ENCODE results near the gene SLC35F6. TPM values are rescaled to one million over a fixed set of nuclear protein-coding genes. Genes with fewer than 3 reads are reported as not detected.
"Not testable (repeated sequence)": the region's sequence is repeated elsewhere in the genome, so short reads cannot be mapped to it uniquely, and the experiment has no call there.

SLC35F6 gene
- total RNA-seq, 1 experiment from 2014 or later, result 37.8 TPM

GRCh38 chr2:26758790-26759321, 5.2 kb upstream of the SLC35F6 start:
- DNase-seq, result no peak
- Histone ChIP-seq H3K27ac (peak overlapping the region; percentile 82), H3K36me3 (no peaks in the 10 kb centered on the region), H3K9me3 (replicated peaks) (no peaks in the 10 kb centered on the region), H3K4me3 (no peak overlapping the region), H3K27me3 (no peaks in the 10 kb centered on the region), H3K4me1 (peaks cover 20% of the 10 kb centered on the region)

GRCh38 chr2:26759845-26760244, 4.2 kb upstream of the SLC35F6 start:
- no peaks in the 10 kb centered on the region for H3K9me3 ChIP-seq (replicated peaks)
- no peak overlapping the region for H3K27ac ChIP-seq
- H3K27me3 ChIP-seq, result no peaks in the 10 kb centered on the region
- DNase-seq, result no peak
- H3K4me1 ChIP-seq, result peaks cover 20% of the 10 kb centered on the region
- H3K4me3 ChIP-seq, result no peak overlapping the region
- H3K36me3 ChIP-seq, result no peaks in the 10 kb centered on the region

GRCh38 chr2:26760991-26761390, 3.1 kb upstream of the SLC35F6 start:
- DNase-seq, result not testable (repeated sequence)

GRCh38 chr2:26763019-26763418, 1.1 kb upstream of the SLC35F6 start:
- Histone ChIP-seq H3K27me3 (no peaks in the 10 kb centered on the region), H3K36me3 (no peaks in the 10 kb centered on the region), H3K4me3 (no peak overlapping the region), H3K9me3 (replicated peaks) (no peaks in the 10 kb centered on the region), H3K27ac (no peak overlapping the region), H3K4me1 (peaks cover 18% of the 10 kb centered on the region)
- no peak for DNase-seq

More at GRCh38 chr2:26760991-26761390, 3.1 kb upstream of the SLC35F6 start:
- H3K27me3 ChIP-seq; H3K4me3 ChIP-seq; H3K36me3 ChIP-seq; H3K27ac ChIP-seq; H3K9me3 ChIP-seq (replicated peaks): not testable (repeated sequence)
- H3K4me1 ChIP-seq, result peaks cover 28% of the 10 kb centered on the region

- DNase-seq, result peak in 1 of 2 experiments; percentile 19
- H3K27ac ChIP-seq, result peak overlapping the region; percentile 66
- no peaks in the 10 kb centered on the region for H3K9me3 ChIP-seq (replicated peaks)
- H3K4me3 ChIP-seq, result peak overlapping the region; percentile 85
- H3K36me3 ChIP-seq, result peaks cover 1% of the 10 kb centered on the region
- no peaks in the 10 kb centered on the region for H3K27me3 ChIP-seq
- peaks cover 8% of the 10 kb centered on the region for H3K4me1 ChIP-seq
Measured at GRCh38 chr2:26764906-26765305, 822 bp downstream of the SLC35F6 start.

GRCh38 chr2:26765475-26766200, 1.6 kb downstream of the SLC35F6 start:
- Histone ChIP-seq H3K27me3 (no peaks in the 10 kb centered on the region), H3K36me3 (peaks cover 2% of the 10 kb centered on the region), H3K27ac (no peak overlapping the region), H3K9me3 (replicated peaks) (no peaks in the 10 kb centered on the region), H3K4me3 (peak overlapping the region; percentile 85), H3K4me1 (peaks cover 8% of the 10 kb centered on the region)
- no peak for DNase-seq

GRCh38 chr2:26767129-26767528, 3.0 kb downstream of the SLC35F6 start:
- DNase-seq, result no peak
- H3K36me3 ChIP-seq, result peaks cover 2% of the 10 kb centered on the region

GRCh38 chr2:26767894-26768487, 3.9 kb downstream of the SLC35F6 start:
- H3K9me3 ChIP-seq (replicated peaks), result no peaks in the 10 kb centered on the region
- no peak overlapping the region for H3K27ac ChIP-seq
- no peak for DNase-seq
- peaks cover 2% of the 10 kb centered on the region for H3K36me3 ChIP-seq
- H3K4me1 ChIP-seq, result peaks cover 26% of the 10 kb centered on the region
- no peaks in the 10 kb centered on the region for H3K27me3 ChIP-seq
- H3K4me3 ChIP-seq, result no peak overlapping the region

More at GRCh38 chr2:26767129-26767528, 3.0 kb downstream of the SLC35F6 start:
- Histone ChIP-seq H3K9me3 (replicated peaks) (no peaks in the 10 kb centered on the region), H3K4me3 (no peak overlapping the region), H3K27ac (no peak overlapping the region), H3K27me3 (no peaks in the 10 kb centered on the region), H3K4me1 (peaks cover 17% of the 10 kb centered on the region)

GRCh38 chr2:26768759-26769088, 4.6 kb downstream of the SLC35F6 start:
- Histone ChIP-seq H3K4me1 (peaks cover 28% of the 10 kb centered on the region), H3K9me3 (replicated peaks) (no peaks in the 10 kb centered on the region)

GRCh38 chr2:26769089-26769761, 5.1 kb downstream of the SLC35F6 start:
- no peak for DNase-seq
- Histone ChIP-seq H3K27ac (no peak overlapping the region), H3K4me3 (no peak overlapping the region), H3K4me1 (peaks cover 28% of the 10 kb centered on the region), H3K9me3 (replicated peaks) (no peaks in the 10 kb centered on the region), H3K36me3 (peaks cover 2% of the 10 kb centered on the region), H3K27me3 (no peaks in the 10 kb centered on the region)

More at GRCh38 chr2:26768759-26769088, 4.6 kb downstream of the SLC35F6 start:
- no peak for DNase-seq
- no peak overlapping the region for H3K27ac ChIP-seq
- peaks cover 2% of the 10 kb centered on the region for H3K36me3 ChIP-seq
- no peaks in the 10 kb centered on the region for H3K27me3 ChIP-seq
- H3K4me3 ChIP-seq, result no peak overlapping the region

- Histone ChIP-seq H3K36me3 (peaks cover 10% of the 10 kb centered on the region), H3K4me3 (no peak overlapping the region), H3K4me1 (peaks cover 19% of the 10 kb centered on the region), H3K27ac (no peak overlapping the region), H3K27me3 (no peaks in the 10 kb centered on the region), H3K9me3 (replicated peaks) (no peaks in the 10 kb centered on the region)
- peak; percentile 30 to 40 for DNase-seq
Measured at GRCh38 chr2:26770986-26771586, 7.0 kb downstream of the SLC35F6 start.

GRCh38 chr2:26772064-26773001, 8.2 kb downstream of the SLC35F6 start:
- peak; percentile 66 to 68 for DNase-seq
- Histone ChIP-seq H3K27me3 (no peaks in the 10 kb centered on the region), H3K36me3 (peaks cover 20% of the 10 kb centered on the region), H3K27ac (peak overlapping the region; percentile 60), H3K4me1 (peaks cover 19% of the 10 kb centered on the region), H3K4me3 (no peak overlapping the region), H3K9me3 (replicated peaks) (no peaks in the 10 kb centered on the region)

GRCh38 chr2:26776195-26776800, 12.2 kb downstream of the SLC35F6 start:
- no peak overlapping the region for H3K4me3 ChIP-seq

More at GRCh38 chr2:26776195-26776800, 12.2 kb downstream of the SLC35F6 start:
- no peaks in the 10 kb centered on the region for H3K9me3 ChIP-seq (replicated peaks)
- DNase-seq, result no peak
- H3K27ac ChIP-seq, result no peak overlapping the region
- H3K36me3 ChIP-seq, result peaks cover 37% of the 10 kb centered on the region
- H3K4me1 ChIP-seq, result peaks cover 19% of the 10 kb centered on the region
- H3K27me3 ChIP-seq, result no peaks in the 10 kb centered on the region

Data from SJCRH30 (cell line).